Activated CD4-positive, CD25-positive, alpha-beta regulatory T cell (primary cell): ENCODE measurements around the gene IER5.
A peak's percentile ranks its signal among the peaks of the same experiment; 100 is the strongest.

Experiments
- DNase-seq, 4 experiments: peaks; one replicate each; lab custom pipeline; 2025; lab: John Stamatoyannopoulos, UW

Gene IER5

DNA sequence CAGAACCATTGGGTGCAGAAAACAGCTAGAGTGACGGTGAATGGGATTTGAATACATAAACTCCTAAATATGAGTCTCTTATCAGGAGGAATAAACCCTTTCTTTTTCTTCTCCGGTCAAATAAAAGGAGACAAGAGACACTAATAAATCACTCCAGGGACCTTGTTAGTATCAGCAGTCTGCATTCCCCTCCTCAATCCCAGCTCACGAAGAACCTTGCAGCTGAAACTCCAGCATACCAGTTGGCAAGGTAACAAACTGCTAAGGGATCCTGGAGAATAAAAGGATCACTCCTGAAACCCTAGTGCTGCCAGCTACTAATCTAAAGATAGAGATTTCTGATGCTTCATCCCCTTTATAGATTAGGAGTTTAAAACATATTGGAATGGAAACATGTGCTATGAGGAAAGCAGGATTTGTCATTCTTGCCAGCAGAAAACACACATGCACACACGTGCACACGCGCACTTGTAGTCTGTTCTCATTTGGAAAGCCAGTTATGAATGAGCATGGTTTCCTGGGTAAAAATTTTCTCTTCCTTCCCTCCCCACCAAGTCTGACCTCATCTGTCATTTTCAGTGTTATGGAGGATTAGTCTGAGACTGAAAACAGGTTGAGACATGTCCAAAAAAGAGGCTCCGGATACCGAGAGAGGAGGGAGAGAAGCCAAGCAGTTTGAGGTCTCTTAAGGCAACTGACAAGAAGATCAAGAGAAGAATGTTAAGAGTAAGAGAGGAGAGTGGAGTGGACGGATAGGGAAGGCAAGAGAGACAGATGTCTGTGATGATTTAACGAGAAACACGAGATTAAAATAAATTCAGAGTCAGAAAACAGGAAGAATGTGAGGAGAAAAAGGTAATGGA is 10.9 kb downstream of the IER5 start:
- DNase-seq: no peak

DNA sequence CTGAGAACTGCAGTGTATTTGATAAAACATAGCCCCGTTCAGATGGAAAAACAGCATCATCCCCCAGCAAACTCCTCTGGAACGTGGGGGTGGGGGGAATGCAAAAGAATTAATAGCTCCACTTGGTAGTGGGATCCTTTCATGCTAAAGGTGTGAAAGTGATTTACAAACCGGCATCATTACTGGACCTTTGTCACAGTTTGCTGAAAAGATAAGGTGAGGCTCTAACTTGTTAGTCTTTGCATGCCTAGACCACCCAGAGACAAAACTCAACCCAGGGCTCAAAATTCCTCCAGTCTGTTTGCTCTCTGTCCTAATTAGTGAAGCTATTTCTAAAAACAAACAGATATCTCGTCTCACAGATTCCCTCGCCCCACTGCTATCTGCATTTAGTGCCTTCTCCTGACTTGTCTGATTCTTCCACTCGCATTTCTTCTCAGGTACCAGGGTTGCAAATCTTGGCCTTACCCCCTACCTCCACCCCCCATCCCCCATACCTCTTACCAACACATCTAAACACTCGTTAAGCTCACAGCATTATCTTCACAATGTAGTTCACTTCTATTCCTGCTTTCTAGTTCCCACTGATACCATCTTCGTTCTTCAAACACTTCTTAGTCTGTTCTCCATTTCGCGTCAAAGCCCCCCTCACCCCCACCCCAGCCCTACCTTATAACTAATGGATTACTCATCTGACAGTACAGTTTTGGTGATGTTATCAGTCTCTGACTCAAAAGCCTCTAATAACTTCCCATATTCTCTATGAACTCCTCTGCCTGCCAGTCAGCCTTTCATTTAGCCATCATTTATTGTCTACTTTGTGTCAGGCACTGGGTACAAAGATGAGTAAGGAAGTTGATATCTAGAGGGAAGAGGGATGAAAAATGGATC is 11.8 kb downstream of the IER5 start:
- peak in 1 of 4 experiments; percentile 9 for DNase-seq

GRCh38 chr1:181100934-181101333 is 12.4 kb downstream of the IER5 start:
- no peak for DNase-seq

DNA sequence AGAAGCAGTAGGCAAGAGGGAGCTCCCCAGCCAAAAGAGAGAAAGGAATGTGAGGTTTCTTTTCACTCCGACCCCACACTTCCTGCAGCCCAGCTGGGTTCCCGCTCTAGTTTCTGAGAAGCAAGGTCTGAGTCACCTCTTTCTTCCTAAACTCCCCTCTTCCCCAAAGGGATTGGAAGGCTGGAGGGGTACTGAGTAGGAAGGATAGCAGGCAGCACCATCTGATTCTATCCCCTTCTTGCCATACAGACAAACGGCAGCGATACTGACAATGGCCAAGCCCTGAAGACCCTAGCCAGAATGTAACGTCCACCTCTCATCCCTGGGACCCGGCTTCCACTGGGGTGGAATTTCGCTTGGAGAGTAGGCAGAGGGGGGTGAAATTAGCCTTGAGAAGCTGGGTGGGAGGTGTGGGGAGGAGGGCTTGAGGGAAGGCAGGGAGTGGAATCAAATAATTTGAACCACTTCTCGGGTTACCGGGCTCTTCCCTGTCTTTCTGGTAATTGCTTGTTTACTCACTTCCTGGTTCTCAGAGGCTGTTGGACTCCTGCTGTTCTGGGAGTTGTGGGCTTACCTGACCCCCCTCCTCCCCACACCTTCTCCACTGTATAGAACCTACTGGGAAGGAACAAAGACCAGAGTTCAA is 13.2 kb downstream of the IER5 start:
- no peak for DNase-seq

- DNase-seq: no peak
Observed at GRCh38 chr1:181102841-181103240, 14.3 kb downstream of the IER5 start.

DNA sequence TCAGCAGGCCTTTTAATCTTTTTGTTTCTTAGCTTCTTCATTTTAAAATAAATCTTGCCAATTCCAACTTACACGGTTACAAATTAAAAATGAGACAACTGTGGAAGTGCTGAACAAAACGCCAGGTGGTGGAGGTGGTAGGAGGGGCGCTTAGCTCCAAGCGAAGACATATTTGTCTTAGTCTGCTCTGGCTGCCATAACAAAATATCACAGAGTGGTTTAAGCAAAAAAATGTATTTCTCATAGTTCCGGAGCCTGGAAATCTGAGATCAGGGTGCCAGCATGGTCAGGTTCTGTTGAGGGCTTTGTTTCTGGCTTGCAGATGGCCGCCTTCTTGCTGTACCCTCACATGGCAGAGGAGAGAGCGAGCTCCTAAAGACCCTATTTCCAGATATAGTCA is 14.9 kb downstream of the IER5 start:
- no peak for DNase-seq

- DNase-seq: no peak
Observed at GRCh38 chr1:181104042-181104789, 15.7 kb downstream of the IER5 start.

- peak in 3 of 4 experiments; percentile 13 to 14 (median 14) for DNase-seq
Observed at GRCh38 chr1:181104790-181105133, 16.3 kb downstream of the IER5 start.

- peak; percentile 82 to 94 (median 90) for DNase-seq
Observed at GRCh38 chr1:181105134-181106021, 16.9 kb downstream of the IER5 start.

- no peak for DNase-seq
Observed at GRCh38 chr1:181106022-181106312, 17.5 kb downstream of the IER5 start.

DNA sequence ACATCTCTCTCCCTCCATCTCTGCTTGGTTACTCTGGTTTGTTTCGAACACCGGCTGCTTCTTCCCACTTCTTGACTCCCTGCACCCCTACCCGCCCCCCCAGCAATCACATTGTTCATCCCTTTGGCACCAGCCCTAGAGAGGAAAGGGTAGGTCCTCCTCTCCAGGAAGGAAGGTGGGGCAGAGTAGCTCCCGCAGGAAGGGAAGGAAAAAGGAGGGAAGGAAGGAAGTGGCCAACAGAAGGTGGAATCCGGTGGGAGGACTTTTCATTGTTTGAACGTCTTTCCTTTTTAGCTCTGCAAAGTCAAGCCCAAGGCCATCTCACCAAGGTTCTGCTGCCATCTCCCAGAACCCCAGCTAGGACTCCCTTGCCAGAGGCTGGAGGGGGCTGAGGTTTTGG is 18.0 kb downstream of the IER5 start:
- no peak for DNase-seq

DNA sequence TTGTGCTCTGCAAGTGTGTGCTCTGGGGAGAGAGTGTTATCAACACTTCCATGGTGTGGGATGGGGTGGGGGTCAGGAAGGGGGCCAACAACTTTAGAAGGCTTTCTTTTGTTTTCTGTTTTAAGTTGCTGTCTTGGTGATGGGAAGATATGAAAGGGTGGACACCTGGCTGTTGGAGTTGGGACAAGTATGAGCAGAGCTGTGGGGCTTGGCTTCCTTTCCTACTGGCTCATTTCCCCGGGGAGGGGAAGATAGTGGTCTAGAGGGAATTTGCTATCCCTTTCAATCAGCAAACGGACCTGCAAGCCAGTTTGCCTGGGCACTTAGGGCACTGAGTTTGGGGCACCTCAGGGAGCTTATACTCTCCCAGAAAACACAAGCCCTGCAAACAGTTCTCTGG is 19.2 kb downstream of the IER5 start:
- DNase-seq: no peak

GRCh38 chr1:181108304-181108867 is 19.9 kb downstream of the IER5 start:
- no peak for DNase-seq

GRCh38 chr1:181110013-181110412 is 21.5 kb downstream of the IER5 start:
- DNase-seq: no peak

GRCh38 chr1:181111559-181111958 is 23.1 kb downstream of the IER5 start:
- DNase-seq: no peak

- DNase-seq: no peak
Observed at GRCh38 chr1:181112071-181112929, 23.8 kb downstream of the IER5 start.

GRCh38 chr1:181113059-181113641 is 24.6 kb downstream of the IER5 start:
- DNase-seq: no peak

DNA sequence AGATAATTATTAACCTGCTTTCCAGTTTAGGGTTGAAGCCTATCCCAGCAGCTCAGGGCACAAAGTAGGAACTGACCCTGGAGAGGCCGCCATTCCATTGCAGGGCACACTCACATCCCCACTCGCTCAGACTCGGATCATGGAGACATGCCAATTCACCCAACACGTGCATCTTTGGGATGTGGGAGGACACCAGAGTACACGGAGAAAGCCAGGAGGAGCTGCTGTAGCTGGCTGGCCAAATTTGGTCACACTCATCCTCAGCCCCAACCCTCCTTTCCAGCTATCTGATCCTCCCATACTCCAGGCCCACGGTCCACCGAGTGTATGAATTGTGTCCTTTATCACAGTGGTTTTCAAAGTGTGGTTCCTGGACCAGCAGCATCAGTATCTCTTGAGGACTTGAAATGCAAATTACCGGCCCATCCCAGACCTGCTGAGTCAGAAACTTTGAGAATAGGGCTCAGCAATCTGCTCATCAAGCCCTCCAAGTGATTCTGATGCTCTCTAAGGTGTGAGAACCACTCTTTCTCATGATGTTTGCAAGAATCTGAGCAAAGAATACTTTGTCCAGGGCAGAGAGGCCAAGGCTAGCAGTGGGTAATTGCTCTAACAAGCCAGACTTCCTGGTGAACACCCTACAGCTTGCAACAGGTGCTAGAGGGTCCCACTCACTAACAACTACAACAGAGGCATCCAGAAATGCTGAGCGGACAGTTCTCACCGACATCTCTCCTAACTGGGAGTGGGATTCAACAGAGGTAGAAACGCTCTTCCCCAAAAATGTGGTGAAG is 26.3 kb downstream of the IER5 start:
- no peak for DNase-seq

DNA sequence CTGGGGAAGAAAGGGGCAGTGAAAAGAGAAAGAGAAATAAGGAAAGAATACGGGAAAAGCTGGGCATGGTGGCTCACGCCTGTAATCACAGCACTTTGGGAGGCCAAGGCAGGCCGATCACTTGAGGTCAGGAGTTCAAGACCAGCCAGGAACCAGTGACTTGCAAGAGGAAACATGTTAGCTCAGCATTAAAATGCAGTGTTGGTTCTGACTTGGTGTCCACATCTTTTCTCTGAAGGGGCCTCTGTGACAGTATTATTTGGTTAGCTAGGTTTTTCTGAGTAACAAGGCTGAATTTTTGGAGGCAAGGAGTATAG is 26.8 kb downstream of the IER5 start:
- DNase-seq: no peak
